OCI-LY3 (cell line): Measurements from ENCODE around the gene BAHD1.

Source experiments
- CTCF ChIP-seq: fragments of 200-600, 300-600 bp; sonication (generic); IDR thresholded peaks from 2 replicates; pipeline ENCODE4 v1.5.1; 2014; ENCODE audit warnings: antibody characterized with exemption, low read length, low read depth
- EZH2phosphoT487 ChIP-seq: fragments of 200-600 bp; shearing (Covaris generic); IDR thresholded peaks from 2 replicates; pipeline ENCODE4 v1.6.1; 2018; ENCODE audit warnings: antibody characterized with exemption, mixed run types, low read depth

- TF ChIP-seq CTCF, result no peak
- no peak for TF ChIP-seq EZH2phosphoT487
Observed at GRCh38 chr15:40469776-40470390, 29.1 kb downstream of the BAHD1 start.
